GM19023 (cell line): ENCODE data around the gene PTPRN2.

Experiments used
- ATAC-seq: cut with Tn5 transposase; IDR thresholded peaks from one replicate; pipeline ENCODE4 v1.9.1; 2021; ENCODE audit warnings: mild to moderate bottlenecking, moderate library complexity; ENCODE audit not compliant: unreplicated experiment

PTPRN2 gene

GRCh38 chr7:157690058-157690832 lies 897.4 kb downstream of the PTPRN2 start:
- no peak for ATAC-seq

GRCh38 chr7:157689269-157690057 lies 898.2 kb downstream of the PTPRN2 start:
- ATAC-seq: no peak

DNA sequence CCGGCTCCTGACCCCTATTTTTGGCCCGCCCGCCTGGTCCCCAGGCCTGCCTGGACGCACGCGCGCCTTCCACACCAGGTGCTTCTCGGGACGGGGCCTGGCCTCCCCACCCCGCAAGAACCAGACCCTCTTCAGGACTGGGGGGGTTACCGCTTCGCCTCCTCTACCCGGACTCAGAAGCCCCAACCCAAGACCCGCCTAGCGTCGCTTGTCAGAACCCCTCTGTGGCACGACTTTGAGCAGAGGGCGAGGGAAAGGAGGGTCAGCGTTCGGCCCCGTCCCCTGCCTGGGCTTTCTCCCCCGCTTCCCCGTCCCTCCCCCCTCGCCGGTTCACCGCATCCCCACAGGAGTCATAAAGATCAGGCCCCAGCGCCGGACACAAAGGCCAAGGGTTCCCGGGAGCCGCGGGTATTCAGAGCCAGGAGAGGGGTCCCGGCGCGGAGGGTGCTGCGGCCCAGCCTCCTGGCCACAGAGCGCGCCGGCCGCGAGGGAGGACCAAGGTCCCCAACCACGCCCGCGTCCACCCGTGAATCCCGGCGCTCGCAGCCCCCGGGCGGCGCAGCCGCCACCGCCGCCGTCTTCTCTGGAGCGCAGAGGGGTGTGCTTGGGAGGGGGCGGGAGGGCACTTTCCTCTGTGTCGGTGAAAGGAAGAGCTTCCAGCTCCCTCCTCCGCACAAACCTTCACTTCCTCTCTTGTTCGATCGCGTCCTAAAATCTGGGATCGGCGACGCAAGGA lies 898.9 kb downstream of the PTPRN2 start:
- ATAC-seq: no peak

GRCh38 chr7:157687845-157688532 lies 899.6 kb downstream of the PTPRN2 start:
- ATAC-seq: no peak

- no peak for ATAC-seq
Observed at GRCh38 chr7:157687158-157687557, 900.5 kb downstream of the PTPRN2 start.

DNA sequence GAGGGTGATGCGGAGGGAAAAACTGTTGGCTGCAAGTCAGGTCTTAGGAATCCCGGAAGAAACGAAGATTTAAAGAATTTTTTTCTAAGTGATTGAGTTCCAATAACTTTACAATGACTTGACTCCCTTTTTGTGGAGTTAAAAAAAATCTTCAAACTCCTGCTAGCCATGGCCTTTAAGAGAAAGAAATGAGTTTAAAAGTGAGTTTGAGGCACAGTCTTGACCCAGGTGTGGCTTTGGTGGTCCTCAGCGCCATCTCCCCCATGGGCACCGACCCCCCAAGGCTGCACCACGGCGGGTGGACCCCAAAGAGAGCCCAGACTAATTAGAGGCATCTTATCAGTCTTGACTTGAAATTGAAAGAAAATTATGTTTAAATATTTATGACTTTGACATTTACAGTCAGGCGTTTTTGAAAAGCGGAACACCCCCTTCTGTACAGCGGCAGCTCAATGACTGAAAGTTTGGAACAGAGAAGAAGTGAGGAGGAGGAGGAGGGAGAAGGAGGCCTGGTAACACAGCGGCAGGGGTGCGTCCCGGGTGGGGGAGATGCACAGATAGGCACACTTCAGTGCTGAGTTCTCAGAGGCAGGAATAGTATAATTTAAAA lies 901.2 kb downstream of the PTPRN2 start:
- ATAC-seq: no peak

- no peak for ATAC-seq
Observed at GRCh38 chr7:157685430-157686284, 902.0 kb downstream of the PTPRN2 start.

- no peak for ATAC-seq
Observed at GRCh38 chr7:157684909-157685429, 902.7 kb downstream of the PTPRN2 start.

DNA sequence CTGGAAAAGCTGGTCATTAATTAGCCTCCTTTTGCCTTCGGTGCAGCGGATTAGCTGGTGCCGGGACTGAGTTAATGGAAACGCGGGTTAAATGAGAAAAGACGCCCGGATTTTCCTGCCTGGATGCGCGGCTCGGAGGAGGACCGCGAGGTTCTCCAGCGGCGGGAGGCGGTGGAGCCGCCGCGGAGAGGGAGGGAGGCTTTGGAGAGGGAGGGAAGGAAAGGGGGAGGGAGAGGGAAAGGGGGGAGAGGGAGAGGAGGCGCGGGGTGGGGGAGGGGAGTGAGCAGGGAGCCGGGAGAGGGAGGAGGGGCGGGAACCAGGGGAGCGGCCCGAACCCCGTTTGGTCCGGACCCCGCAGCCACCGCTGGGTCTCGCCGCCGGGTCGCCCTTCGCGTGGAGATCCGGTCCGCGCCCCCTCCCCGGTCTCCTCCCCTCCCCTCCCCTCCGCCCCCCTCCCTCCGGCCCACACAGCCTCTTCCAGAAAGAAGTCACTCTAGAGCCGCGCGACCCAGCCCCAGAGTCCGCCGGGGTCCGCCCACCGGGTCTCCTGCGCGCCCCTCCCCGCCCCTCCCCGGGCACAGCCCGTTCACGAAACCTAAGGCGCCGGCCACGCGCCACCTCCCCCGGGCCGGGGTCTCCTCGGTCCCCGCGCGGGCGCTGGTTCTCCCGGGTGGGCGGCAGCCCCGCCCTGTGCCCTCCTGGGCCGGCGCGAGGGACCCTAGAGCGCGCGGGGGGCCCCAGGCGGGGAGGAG lies 903.3 kb downstream of the PTPRN2 start:
- ATAC-seq: no peak

- ATAC-seq: no peak
Observed at GRCh38 chr7:157683747-157684156, 903.9 kb downstream of the PTPRN2 start.

- ATAC-seq: no peak
Observed at GRCh38 chr7:157682946-157683746, 904.5 kb downstream of the PTPRN2 start.

DNA sequence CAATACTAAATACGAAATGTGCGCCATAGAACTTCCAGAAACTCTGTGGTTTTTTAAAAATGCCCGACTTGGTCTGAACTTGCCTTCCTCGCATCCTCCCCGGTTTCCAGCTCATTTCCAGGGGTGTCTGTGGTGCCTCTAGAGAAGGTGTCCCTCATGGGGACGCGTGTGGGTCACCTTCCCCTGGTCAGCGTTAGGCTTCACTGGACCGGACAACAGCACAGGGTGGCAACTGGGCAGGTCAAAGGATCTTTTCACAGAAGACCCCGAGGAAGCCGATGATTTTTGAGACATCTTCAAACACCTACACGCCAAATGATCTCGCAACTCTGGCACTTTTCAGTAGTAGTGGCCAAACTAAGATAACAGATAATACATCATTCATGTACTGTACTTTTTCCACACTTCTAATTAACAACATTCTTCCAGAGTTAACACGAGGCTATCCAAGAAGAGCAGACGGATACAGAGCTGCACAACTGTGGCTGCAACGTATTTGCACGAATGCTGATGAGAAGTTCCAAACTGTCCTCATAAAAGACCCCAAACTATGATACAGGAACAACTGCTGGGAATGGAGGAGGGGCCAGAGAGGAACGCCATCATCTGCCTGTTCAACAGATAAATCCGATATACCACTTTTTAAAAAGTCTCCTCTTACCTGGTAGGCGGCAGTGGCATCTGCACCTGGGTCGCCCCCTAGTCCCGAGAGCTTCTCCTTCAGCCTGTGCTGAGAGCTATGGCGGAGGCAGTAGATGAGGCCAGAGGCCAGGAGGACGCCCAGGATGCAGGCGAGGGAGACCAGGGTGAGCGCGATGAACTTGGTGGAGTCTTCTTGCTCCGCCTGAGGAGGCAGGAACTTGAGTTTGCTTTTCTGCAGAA lies 905.3 kb downstream of the PTPRN2 start:
- no peak for ATAC-seq

GRCh38 chr7:157679607-157680006 lies 908.0 kb downstream of the PTPRN2 start:
- no peak for ATAC-seq

- no peak for ATAC-seq
Observed at GRCh38 chr7:157678501-157678900, 909.1 kb downstream of the PTPRN2 start.

GRCh38 chr7:157676456-157677255 lies 911.0 kb downstream of the PTPRN2 start:
- ATAC-seq: no peak

DNA sequence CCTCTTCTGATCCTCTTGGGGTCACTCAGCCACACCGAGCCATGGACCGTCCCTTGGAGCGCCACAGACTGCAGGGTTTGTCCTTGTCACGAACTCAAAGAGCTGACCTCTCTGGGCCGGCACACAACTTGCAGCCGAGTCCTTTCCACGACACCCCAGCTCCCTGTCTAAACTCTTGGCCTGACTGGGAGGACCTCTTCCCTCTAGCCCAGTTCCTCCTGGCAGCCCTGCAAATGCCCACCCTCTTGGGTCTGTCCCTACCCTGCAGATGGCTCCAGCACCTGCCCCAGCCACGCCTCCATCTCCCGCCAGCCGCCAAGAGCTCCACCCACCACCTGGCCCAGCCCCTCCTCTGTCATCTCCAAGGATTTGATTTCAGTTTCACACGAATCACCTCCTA lies 911.6 kb downstream of the PTPRN2 start:
- no peak for ATAC-seq
